GM21723 (cell line): ENCODE measurements around the gene LITAFD.
A peak's percentile ranks its signal among the peaks of the same experiment; 100 is the strongest.

Experiments used
- ATAC-seq: cut with Tn5 transposase; IDR thresholded peaks from one replicate; pipeline ENCODE4 v1.9.1; 2021; ENCODE audit warnings: mild to moderate bottlenecking, moderate library complexity; ENCODE audit not compliant: unreplicated experiment

Gene LITAFD

DNA sequence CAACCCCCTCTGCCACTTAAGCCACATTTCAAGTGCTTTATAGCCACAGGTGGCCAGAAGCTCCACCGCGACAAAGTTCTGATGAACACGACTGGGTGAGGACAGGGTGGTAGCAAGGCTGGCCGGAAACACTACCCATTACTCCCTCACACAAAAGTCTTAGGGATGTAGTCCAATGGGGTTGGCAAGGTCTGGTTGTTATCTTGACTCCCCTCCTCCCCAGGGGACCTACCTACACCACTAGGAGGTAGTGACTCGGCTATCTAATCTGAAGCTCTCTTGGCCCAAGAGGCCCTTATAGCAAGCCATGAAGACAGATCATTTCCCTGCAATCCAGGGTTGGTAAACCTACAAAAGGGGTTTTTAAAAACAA lies 8.4 kb downstream of the LITAFD start:
- no peak for ATAC-seq

DNA sequence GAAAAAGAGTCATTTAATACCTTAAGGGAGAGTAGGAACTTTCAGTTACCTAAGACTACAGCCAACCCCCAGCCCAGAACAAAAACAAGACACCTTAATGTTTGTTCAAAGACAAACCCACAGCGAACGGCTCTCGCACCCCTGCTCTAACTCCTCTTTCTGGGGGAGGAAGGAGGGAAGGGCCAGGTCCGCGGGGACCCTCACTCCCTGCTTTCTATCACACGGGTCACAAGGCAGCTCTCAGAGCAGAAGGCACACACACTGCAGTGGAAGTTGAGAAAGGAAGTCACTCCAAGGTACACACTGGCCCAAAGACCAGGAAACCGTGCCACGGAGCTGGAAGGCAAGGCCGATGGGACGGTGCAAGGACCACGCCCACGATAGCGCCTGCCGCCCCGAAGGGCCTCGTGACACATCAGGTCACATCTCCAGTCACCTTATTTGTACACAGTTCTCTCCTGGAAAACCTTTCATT lies 10.0 kb downstream of the LITAFD start:
- ATAC-seq: peak; percentile 28

DNA sequence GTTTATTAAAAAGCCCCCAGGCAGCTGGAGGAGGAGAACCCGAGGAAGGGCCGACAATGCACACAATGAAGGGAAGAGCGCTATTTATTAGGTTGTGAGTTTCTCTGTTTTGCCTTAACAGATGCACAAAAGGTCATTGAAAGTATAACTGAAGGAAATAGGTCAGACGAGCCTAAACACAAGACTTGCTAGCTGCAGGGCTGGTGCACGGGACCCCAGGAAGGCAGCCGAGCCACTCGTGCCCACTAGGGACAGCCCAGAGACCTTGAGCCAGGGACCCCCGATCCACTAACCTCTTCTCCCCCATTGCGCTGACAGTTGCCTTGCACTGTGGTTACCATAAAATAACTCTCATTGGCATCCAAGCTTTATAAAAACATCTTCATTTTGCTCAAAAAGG lies 11.3 kb downstream of the LITAFD start:
- no peak for ATAC-seq

DNA sequence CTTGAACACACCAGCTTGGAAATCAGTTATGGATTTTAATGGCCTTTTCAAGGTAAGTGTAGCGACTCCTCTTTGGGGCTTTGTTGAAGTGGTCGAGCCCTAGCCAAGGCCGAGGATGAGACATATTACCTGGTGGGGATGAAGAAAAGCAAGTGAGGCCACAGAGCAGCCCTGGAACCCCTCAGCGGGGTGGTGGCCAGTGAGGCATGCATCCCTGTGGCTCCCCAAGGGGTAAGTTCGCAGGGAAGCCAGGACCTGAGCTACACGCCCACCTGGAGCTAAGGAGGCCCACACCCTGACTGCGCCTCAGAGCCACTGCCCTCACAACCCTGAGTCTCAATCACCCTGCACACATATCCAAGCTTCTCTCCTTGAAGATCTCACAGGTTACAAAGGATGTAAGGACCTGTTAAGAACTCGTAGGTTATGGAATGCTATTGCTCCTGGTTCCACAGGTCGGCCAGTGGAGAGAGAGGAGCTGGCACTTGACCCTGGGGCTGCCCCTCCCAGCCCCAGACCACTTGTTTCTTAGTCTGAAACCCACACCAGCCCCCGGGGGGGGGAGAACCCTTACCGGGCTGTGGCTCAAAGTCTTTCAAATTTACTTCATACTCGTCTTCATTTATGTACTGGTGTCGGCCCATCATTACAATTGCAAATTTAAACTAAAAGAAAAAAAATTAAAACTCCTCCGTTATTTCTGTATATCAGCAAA lies 12.0 kb downstream of the LITAFD start:
- ATAC-seq: no peak

DNA sequence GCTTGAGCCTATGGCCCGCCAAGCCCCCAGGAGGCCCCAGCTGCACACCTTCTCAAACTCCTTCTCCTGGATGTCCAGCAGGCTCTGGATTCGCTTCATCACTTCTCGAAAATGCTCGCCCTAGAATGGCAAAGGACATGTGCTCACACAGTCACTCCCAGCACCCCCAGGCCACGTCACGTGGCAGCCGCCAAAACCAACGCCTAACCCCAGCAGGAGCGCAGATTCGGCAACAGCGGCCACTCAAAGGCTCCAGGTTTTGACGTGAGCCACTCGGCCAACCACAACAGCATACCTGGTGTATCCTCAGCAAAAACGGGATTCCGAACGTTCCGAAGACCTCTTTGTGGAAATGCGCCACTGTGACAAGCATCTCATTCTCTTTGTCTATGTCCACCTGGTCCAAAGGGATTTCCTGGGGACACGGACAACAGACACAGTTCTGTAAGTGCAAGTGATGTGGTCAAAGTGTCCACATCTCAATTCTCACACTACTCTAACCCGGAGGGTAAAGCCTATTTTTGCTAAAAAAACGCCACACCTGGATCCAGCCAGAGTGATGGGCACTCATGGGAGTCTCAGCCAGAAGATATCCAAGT lies 12.7 kb downstream of the LITAFD start:
- ATAC-seq: no peak

DNA sequence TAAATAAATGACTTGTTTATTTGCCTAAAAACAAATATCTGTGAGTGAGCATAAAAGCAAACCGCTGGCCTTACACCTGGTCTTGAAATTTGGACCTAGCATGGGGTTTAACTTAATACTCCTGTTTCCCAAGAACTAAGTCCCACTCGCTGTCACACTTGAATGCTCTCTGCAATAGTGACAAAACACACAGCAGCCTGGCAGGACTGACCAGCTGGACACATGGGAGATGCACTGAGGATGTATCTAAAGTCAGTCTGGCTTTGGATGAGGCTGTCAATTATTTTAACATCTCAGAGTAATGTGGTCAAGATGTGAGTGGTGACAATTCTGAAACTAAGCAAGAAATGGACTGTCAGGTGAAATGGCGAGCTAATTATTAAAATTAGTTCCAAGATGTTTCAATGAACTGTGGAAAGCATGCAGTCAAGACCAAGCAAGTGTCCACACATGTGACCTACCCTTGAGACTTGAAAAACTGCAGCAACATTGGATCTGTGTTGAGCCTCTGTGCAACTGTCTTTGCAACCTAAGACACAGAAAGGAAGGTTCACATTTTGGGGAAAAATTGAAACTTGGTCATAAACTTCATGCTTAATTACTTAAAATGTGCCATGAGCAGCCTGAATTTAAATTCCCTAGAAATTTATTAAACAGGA lies 16.6 kb downstream of the LITAFD start:
- ATAC-seq: no peak

DNA sequence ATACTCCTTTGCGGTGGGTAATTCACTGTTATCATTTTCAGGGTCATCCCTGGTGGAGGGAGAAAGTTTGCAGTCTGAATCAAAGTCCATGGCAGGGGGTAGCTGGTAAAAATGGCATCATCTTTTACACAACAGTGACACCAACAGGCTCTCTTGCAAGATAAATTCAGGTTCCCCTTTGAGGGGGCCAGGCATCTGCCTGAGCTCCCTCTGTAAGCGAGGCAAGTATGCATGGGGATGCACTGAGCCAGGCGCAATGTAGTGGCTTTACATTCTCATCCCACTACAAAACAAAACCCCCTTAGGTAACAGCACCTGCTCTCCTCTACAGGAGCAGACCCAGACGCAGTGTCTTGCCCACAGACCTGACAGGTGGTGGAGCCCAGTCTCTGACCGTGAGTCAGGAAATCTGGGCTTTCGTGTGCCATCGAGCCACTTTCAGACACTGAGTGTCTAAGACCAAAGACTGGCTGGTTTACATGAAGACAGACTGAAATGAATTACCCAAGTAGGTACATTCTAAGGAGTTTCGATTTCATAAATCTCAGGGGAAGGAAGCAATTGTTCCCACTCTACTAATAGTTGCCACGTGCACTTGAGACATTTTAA lies 17.7 kb downstream of the LITAFD start:
- no peak for ATAC-seq

DNA sequence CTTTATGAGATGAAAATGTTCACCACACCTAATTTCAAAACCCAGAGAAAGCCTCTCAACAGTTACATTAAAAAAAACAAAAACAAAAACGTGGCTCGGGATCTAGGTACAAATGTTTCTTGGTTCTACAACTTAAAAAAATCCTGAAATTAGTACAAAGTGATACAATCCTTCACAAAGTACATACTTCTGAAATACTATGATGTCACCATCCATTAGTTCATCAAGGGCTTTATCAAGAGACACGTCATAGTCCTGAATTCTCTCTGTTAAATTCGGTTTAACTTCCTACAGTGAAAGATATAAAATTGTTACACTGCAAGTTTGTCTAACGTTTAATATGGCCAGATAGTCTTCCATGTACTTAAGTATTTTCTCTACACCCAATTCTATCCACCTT lies 18.2 kb downstream of the LITAFD start:
- no peak for ATAC-seq

DNA sequence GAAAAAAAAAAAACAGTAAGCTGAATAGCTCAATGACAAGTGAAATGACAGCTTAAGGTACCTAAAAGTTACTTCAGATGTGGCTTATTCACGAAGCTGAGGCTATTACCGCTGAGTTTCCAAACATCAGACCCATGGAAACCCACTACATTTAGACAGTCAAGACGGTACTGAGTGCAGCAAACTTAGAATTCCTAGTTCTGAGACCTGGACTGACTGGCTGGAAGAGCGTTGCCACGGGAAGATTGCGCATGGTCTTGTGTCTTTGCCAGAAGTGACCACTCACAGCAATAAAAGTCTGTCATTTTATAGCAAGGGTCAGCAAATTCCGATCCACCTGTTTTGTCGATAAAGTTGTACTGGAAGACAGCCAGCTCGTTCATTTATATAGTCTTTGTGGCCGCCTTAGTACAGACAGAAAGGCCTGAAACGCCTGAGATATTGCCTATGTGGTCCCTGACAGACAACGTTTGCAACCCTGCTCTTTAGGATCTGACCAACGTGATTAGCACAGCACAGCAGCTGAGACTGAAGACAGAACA lies 19.2 kb downstream of the LITAFD start:
- ATAC-seq: no peak

DNA sequence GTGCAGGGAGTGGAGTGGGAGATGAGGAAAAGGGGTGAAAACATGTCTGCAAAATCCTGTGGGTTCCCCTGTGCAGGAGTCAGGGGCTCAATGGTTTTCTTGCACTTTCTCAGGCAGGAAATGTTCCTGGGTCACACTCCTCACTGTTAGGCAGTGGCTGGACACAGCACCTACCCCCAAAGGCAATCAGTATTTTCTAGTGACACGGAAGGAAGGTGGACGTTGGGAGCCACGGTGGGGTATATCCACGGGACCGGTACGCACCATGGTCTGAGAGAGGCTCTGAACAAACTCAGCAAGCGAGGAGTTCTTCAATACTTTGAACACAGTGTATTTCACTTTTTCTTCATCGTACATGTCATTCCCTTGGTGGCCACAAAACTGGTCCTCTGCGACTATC lies 20.9 kb downstream of the LITAFD start:
- no peak for ATAC-seq

DNA sequence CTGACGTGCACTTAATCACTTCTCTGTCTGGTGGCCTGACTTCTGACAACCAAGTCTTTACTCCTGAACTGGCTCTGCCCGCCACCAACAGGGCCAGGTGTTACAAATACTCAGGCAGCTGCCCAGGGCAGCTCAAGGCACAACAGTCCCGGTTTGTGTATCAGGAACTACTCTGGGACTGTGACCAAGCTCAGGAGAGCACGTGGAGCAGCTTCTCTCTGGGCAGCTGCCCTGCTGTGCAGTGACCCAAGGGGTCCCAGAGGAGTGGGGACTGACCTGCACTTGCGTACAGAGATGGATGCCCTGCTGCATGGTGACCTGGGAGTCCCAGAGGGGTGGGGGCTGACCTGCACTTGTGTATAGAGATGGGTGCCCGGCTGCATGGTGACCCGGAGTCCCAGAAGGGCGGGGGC lies 21.9 kb downstream of the LITAFD start:
- ATAC-seq: no peak

DNA sequence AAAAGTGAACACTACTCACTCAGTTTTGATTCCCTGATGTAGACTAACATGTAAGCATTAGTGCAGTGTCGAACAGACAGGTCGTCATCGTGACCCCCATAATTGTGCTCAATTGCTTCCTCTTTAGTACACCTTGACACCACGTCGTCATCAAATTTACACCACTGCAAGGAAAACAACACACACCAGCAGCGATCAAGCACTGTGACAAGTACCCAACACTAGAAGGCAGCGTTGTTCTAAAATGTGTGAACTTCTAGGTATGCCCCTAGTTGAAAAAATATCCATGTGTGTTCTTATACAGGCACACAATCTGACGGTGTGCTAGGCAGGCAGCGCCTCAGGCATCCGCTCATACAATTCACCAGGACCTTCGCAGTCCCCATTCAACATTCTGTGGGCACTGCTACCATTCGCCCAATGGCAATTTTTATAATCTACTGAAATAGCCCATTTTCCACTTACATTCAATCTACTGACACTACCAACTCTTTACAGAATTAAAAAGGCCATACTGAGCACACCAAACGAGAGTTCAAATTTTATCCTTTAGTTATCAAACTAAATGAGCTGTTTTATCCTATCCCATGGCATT lies 23.1 kb downstream of the LITAFD start:
- no peak for ATAC-seq

DNA sequence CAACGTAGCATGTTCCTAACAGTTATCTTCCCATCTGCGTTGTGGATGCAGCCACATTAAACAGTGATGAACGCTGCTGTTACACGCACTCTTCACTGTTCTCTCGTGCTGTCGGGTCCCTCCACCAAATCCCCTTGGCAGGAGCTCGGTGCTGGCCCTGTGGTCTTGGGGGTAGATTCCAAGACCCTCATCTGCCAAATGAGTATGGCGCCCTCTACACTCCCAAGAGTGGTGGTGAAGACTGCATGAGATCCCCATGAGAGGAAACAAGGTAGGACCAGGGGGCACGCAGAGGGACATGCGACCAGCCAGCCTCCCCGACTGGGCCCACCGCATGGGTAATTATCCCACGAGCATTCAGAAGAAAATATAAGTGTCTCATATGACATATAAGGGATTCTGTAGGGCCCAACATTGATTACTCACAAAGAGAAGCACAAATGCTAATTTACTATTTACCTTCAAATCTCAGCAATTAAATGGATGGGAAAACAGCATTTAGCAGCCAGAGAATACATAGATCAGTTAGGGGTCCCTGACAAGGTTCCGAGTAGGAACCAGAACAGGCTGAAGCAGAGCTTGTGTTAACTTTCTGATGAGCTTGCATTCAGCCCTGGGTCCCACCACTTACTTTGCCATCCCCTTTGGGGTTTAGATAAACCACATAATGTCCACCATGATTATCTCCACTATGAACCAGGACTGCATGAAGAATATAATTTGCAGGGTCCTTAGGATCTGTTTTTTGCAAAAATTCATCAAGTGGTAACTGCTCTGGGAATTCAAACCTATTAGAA lies 23.8 kb downstream of the LITAFD start:
- ATAC-seq: no peak

DNA sequence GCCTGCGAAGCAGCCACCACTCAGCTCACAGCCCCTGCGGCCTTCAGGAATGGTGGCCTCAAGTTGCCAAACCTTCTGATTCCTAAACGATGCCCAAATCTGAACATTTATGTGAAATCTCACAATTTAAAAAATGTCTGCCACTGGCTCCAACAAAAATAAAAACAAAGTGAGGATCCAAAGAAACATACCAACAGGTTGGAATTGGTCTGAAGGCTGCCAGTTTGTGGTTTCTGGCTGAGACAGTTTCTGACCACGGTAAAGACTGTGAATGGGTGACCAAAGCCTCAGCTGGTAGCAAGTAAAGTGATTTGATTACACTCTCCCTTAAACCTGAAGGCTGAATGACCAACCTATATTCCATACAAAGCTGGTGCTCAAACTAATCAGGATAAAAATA lies 24.9 kb downstream of the LITAFD start:
- ATAC-seq: no peak

DNA sequence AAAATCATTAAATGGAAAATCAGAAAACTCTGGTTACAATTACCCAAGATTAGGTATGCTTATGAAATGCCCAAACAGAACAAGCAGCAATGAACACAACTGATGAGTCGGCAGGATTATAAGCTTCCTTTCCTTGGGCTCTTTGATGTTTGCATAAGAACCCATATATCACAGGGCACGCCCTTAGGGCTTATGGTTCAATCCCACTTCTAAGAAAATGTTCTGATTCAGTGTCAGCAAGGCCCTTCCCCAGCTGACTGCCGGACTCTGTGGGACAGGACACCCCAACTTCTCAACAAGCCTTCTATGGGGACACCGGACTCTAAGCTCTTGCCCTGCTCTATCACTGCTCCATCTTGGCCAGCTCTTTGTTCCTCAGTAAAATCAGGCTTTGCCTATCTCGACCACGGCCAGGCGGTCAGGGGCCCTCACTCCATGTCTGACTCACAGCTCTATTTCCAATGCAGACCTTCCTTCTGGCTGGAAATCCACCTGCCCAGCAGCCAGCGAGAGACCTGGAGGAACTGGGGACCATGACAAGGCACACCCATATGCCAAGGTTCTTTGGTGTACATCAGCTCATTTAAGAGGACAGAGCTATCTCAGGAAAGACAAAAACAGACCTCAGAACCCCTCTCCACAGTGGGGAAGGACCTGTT lies 26.8 kb downstream of the LITAFD start:
- ATAC-seq: no peak

DNA sequence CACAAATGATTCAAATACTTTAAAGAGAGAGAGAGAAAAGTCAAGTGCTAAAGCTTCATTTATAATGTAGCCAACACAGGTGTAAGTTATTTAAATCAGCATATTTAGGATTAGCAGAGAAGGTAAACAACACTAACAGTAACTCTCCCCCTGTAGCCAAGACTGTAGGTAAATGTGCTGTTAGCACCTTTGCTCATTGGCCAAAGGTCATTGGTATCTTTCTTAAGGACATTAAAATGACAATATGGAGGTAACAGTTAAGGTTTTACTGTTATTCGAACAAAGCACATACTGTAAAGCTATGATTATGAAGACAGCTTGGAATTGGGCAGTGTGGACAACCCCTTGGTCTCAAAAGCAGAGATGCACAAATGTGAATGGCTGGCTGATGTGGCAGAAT lies 28.7 kb downstream of the LITAFD start:
- ATAC-seq: no peak

DNA sequence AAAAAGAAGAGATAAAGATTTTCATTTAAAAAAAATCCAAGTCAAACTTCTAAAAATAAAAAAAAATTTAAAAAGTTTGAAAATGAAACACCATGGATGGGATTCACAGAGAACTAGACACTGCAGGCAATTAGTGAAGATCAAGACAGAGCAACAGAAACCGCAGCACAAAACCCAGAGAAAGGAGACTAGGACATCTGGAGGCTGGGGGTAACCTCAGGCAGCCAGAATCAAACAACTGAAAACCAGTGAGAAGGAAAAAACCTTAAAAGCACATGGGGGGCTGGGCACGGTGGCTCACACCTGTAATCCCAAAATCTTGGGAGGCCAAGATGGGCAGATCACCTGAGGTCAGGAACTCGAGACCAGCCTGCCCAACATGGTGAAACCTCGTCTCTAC lies 30.6 kb downstream of the LITAFD start:
- no peak for ATAC-seq

DNA sequence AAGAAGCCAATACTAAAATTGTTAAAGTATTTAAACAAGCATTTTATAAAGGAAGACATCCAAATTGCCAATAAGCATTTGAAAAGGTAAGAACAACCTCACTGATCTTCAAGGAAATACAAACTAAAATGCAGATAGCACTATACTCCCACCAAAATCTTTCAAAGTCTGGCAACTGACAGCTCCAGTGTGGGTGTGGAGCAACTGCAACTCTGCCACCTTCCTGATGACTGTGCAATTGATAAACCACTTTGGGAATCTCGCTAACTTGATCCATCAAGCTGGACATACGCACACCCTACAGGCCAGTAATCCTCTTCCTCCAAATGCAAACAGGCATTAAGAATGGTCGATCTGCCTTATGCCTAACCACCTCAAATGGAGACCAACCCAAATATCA lies 31.9 kb downstream of the LITAFD start:
- ATAC-seq: no peak

DNA sequence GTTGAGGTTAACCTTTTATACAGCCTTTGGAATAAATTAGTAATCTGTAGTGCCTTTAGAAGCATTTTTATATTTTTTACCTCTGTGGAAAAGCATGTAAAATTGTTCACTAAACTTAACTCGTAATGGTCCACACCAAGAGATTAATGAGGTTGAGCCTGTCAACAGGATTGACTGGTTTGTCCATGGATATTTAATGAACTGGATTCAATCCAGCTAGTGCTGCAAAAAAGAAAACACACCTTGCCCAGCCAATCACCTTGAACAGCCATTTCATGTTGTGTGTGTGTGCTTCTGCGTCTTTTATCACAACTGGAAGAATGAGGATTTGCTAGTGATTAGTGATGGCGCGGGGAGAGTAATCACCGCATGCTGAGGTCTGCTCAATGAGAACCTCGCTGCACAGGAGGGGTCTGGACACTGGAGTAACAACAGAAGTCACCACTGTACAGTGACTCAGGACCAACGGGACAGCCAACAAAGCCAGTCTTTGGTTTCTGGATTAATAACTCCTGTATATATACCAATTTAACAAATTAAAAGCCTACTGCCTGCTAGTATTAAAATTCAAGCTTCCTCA lies 33.7 kb downstream of the LITAFD start:
- ATAC-seq: no peak
